Ureter (tissue), 1 donor: ENCODE measurements around the gene PLPPR1. TPM values are rescaled to one million over a fixed set of nuclear protein-coding genes. Genes with fewer than 3 reads are reported as not detected.
"Not testable (repeated sequence)": the region's sequence is repeated elsewhere in the genome, so short reads cannot be mapped to it uniquely, and the experiment has no call there.

Source experiments
- DNase-seq: peaks from one replicate; pipeline ENCODE4 v3.0.0-alpha.2; 2020; ENCODE audit warnings: low spot score
- total RNA-seq: library from RNA; stranded (reverse); gene quantifications from one replicate; pipeline ENCODE4 v1.2.4, GENCODE V29; 2023
- donor health status: DM: yes; HTN: yes; CAD: no.

PLPPR1 gene
- total RNA-seq, result not detected

DNA sequence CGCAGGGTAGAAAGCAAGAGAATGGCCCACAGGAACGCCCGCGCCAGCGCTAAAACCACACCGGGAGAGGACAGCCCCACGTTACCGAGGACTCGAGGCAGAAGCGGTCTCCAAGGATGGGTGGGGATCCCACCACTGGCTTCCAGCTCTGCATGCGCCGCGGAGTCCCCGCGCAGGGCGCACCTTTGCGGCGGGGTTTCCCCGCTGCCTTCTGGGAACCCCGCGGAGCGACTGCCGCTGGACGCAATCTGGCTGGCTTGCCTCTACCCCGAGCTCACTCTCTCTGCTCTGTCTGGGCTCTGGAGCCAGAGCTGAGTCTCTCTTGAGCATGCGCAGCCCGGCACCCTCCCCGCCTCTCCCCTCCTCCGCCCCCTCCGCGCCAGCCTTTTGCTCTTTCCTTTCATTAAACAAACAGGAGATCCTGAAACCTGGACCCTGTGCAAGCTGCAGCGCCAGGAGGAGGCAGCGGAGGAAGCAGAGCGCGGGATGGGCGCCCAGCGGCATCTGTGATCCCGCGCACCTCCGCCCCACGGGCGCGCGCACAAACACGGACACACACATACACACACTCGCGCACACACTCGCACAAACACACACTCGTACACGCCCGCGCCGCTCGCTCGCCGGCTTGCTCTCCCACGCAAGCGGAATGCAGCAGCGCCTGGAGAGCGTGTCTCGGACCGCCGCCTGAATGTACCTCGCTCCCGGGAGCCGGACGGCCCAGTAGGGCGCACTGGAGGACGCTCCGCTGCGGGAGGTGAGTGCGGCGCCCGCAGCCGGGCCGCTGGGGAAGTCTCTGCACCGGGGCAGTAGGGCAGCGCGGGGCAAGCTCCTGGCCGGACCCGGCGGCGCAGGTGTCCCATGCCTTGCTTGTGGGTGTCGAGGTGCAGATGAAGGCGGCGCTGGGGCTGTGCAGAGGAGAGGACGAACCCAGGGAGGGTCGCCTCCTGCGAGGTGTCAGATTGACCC, at the start of gene PLPPR1:
TSS of gene PLPPR1 (plus strand) at position 382 of the 969 bp plus-strand sequence.
- no peak for DNase-seq

DNA sequence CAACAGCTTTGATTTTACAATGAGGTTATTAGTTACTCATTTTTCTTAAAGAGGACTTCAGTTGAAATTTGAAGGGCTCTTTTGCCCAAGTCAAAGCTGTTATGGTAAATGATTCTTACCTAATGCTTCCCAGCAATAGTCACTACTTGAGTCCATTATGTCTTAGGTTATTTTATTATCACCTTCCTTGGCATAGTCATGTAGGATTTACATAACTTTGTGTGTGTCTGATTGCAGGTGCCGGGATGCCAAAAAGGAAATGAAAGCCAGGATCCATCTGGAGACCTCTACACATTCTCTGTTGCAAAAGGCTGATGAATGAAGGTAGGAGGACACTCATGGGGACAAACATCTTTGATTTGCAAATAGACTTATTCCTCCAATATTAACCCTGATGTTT, 38.8 kb upstream of the PLPPR1 start:
- no peak for DNase-seq

DNA sequence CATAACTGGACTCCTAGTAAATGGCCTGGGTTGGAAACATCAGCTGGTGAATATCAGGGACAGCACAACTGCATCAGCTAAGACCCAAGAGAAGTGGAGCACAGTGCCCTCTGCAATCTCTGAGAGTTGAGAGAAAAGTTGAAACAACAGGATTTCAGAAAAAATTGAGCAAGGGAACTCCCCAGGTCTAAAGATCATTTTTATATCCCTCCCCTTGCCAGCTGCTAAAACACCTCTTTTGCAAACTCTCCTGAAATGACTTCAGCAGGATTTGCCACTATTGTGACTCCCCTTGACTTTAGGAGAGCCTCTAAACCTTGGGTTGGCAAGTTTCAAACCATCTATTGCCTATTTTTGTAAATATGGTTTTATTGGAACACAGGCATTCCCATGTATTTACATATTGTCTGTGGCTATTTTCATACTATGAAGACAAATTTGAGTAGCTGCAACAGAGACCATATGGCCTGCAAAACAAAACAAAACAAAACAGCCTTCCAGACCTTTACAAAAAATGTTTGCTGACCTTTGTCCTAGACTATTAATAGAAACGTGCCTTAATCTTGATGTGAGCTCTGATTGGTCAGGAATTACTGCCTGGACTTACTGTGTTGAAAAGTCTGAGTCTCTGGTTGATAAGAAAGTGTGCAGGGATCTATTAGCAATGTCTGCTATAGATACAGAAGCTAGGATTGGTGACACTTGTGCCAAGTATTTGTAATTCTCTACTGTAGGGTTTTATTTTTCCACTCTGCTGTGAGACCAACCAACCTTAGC, 37.7 kb upstream of the PLPPR1 start:
- DNase-seq, result no peak

DNA sequence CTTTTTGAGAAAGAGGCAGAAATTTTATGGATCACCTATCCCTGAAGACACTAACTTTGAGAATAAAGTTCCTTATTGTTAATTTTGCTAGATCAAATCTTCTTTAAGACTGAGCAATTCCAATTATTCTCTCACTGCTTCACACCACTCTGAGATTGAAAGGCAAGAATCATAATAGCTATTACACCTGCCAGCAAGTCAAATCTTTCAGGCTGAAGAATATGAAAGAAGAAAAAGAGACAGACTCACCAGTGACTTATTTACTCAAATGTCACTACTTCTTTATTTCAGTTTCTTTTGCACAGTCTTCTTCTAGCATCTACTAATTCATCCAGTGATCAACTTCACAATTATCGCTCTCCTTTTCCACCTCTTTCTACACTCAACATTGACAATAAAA, 35.9 kb upstream of the PLPPR1 start:
- DNase-seq, result no peak

DNA sequence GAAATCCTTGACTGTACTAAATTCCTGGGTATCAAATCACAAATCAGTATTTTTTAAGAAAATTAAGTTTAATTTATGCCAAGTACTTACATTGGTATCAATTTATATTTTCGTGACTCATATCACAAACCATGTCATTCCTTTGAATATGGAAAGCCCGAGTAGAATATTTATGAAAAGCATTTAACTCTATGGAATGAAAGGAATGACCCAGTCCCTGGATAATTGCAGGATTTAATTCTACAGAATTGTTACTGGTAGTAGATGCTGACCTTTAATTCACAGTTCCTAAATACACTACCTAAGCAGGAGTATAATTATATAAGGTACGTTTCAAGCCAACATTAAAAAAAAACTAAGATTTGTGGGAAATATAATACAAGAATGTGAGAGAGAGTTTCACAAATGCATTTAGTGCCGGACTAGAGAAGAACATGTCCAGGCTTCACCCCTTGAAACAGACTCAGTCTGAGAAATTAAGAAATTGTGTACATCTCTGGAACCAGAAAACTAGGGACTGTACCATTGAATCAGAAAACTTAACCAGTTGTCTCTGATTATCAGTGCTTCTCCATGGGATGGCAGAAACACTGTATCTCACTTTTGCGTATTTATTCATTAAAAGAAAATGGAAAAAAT, 28.5 kb upstream of the PLPPR1 start:
- DNase-seq, result no peak

DNA sequence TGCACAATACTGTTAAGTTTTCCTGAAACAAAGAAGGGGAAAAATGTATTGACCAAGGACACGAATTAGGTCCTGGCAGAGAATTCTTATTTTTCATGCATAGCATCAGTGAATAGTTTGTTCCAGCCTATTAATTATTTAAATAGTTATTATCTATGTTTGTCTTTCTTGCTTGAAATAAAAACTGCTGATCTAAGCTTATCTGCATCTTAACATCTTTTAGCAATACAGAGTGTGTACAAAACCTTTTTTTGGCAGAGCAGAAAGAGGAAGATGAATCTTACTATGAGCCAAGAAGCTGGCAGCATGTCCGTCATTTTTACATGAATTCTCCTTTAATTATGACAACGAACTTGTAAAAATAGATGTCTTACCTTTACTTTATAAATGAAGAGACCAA, 23.3 kb upstream of the PLPPR1 start:
- DNase-seq, result no peak

DNA sequence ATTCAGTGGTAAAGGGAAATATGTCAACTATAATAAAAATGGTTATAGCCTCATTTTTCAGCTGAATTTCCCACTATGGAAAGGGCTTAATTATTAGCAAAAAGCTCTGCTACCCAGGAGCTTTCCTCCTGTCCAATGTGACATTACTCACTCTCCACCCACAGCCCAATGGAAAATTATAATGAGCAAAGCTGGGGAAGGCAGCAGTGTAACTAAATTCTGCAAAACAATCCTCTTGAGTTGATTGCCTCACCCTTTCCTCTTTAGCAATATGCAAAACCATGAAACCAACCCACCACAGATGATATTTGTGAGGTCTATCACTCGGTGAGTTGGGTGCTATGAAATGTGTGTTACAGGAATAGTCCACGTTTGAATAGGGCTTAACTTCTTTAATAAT, 14.0 kb upstream of the PLPPR1 start:
- no peak for DNase-seq

DNA sequence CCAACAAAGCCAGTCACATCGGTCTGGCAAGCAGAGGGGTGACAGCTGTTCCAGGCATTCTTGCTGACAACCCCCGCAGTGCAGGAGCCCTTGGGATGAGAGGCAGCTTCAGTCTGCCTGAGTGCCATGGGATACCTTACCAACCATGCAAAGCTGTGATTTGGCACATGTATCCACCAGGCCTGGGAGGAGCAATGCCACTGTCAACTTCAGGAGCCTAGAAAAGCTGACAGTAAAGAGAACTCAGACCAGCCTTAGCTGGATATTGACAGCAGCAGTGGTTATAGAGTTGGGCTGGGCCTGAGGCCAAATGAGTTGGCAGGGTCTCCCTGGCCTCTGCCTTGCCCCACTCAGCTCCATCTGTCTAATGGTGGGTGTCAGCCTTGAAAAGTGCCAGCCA, 10.1 kb upstream of the PLPPR1 start:
- DNase-seq, result no peak

DNA sequence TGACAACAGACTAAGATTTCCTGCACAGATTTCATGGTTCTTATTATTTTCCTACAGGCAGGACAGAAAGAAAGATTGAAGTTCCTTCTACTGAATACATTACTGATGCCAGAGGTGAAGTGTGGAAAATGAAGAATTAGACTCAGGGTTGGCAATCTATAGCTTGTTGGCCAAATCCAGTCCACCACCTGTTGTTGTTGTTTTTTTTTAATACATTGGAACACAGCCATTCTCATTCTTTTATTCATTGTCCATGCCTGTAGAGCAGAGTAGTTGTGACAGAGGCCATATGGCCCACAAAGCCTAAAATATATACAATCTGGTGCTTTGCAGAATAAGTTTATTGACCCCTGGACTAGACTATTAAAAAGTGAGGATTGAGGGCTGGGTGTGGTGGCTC, 5.8 kb upstream of the PLPPR1 start:
- DNase-seq, result no peak

DNA sequence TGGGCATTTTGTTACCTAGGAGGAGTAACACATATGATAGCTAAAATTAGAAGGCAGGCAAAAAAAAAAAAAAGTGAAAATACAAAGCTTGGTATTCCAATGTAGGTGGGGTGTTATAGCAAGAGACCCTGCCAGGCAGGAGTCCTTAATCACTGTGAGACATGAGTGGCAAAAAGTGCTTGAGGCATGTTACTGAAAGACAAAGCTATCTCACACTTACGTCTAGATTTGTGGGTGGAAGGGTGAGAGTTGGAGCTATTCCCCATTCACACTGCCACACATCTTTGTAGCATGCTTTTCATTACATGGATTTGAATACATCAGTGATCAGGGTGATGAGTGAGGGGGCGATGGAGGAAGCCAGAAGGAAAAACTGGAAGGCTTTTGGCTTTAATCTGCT, 2.6 kb upstream of the PLPPR1 start:
- DNase-seq, result no peak

DNA sequence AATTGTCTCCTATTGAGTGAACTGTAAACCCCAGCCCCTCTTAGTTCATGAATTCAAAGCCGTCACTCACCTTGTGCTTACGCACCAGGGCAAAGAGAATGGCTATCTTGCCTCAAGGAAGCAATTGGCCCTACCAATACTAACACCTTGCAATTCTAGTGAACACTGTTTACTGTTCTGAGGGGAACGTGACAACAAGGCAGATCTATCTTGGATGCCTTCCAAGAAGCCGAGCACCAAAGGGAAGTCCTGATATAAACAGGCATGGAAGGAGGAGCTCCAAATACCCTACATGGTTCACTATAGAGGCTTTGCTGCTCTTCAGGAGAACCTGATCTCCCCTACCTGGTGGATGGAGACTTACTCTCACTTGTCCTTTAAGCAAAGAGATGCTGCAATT, 1.7 kb upstream of the PLPPR1 start:
- no peak for DNase-seq

DNA sequence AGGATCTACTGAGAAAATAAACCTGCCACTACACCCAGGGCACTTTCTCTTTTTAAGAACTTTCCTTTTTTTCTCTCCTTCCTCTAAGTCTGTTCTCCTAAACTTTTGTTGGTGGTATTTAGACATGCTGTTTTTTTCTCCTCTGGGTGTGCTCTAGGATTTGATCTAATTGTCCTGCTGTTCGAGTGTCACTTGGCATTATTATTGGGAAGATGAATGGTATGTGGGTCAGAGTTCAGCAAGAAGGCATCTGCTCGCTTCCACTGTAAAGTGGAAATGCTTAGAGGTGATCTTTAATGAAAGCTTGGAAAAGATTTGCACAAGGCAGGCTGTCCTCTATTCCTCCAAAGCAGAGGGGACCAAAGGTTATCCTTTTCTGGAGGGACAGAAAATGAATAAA, 1.3 kb upstream of the PLPPR1 start:
- no peak for DNase-seq

DNA sequence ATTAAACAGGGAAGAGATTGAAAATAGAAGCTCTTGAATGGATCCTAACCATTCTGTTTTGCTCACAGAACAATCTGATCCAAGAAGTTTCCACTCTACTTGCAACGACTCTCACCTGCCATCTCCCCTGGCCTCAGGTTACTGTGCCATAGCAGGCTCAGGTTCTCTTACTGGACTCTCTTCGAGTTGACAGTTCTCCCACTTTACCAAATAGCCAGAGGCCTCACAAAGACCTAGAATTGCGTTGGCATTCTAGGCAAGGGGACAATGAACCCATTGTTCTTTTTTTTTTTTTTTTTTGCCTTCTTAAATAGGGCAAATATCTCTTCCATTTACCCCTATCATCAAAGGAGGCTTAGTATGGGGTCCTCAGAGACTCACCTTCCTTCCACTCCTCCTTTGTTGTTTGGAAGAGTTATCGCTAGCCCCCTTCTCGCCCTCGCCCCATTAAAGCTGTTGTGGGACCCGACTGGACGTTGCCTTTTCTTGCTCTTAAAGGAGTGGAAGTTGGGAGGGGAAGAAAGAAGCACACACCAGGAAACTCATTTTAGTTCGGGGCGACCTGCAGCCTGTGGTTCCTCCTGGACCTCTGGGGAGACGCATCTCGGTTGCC, 688 bp upstream of the PLPPR1 start:
- no peak for DNase-seq

DNA sequence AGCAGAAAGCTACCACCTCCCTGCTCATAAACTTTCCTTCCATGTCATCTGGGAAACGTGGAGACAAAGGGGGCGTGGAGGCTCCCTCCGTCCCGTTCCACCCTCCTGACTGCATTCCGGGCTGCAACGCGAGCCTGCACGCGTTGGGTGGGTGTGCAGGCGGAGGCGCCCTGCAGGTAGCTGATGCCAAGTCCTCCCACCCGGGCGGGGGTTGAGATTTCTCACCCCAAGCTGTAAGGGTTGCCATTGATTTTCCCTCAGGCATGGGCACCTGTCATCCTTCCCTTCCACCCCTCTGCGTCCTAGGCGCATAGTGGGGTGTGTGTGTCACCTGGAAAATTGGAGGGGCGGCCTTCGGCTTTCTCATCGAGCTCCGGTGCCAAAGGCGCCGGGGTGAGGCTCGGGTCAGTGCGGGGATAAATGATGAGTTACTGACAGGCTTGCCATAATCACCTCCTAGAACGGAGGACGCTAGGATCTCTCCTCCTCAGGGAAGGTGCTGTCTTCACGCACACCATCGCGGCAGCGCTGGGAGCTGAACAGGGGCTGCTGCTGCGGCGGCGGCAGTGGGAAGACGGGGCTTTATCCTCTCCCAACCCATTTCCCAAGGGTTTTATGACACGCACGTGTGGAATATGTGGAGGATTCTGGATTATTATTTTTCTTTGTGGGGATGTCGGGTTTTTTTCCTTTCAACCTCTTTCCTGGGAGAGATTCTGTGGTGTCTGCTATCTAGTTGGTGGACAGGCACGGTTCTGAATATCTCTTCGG, 973 bp downstream of the PLPPR1 start:
- DNase-seq, result no peak

DNA sequence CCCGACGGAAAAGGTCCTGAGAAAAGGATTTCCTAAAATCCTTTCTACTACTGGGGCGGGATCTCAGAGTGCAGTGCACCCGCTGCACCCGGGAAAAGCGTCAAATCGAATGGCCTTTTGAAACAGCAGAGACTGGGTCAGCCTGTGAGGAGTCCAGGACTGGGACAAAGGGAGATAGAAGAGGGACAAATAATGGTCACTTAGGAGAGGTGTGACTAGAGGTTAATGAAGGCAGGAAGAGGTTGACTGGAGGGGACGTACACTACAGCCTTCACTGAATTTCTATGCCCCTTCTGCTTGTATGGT, 1.5 kb downstream of the PLPPR1 start:
- no peak for DNase-seq

DNA sequence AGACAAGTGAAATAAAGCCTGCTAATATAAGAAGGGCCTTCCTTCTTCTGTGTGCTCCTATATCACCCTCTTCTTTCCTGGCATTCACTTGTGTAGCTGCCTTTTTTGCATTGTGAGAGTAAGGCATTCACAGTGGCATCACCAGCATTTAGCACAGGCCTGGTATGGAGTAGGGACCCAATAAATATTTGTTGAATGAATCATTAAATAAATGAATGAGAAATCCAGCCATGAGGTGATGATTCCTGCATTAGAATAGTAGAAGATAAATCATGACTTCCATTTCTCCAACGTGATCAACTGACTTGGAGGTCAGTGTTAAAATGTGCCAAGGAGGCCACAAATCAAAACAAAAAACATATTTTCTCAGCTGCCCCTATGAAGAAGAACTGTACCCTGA, 3.9 kb downstream of the PLPPR1 start:
- DNase-seq, result no peak

DNA sequence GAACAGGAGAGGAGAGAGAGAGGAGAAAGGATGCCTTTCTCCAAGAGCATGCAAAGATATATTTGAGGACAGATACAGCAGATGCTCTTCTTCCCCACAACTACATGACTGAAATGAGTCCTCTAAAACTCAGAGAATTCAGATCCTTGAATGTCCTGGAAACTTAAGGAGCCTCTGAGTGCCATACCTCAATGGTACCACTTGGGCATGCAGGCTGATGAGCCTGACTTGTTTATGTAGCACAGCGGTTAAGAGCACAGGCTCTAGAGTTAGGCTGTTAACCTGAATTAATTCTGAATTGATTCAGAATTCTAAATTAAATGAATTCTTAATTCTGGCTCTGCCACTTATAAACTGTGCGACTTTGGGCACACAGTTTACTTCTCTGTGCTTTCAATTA, 5.7 kb downstream of the PLPPR1 start:
- DNase-seq, result no peak

DNA sequence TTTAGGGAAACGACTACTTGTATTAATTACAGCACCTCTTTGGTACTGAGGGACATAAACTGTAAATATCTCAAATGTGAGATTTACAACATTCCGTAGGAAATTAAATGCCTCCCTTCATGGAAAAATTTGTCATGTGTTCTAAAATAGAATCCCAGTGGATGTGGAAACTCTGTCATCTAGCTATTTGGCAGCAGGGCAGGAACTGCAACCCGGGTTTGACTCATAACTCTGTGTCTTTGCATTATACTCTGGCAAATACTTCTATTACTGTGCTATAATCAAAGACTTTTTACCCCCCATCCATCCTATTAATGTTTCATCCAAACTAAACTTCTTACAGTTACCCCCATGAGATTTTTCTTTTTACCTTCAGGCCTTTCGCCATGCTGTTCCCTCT, 6.6 kb downstream of the PLPPR1 start:
- no peak for DNase-seq

DNA sequence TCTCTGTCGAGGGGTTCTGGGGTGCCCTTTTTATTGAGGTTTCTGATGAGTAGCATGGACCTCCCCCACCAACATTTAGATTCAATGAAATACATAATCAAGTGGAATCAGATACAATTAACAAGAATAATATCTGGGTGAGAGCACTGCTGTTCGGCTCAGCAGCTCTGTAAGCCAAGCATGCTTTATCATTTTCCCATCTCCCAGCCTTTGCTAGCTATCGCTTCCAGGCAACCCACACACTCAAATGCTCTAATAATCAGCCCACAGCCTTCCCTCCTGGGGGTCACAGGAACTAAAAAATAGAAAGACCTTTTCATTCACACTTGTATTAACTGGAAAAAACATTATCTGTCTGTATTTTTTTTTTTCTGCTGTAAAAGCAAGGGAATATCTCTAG, 8.9 kb downstream of the PLPPR1 start:
- no peak for DNase-seq

DNA sequence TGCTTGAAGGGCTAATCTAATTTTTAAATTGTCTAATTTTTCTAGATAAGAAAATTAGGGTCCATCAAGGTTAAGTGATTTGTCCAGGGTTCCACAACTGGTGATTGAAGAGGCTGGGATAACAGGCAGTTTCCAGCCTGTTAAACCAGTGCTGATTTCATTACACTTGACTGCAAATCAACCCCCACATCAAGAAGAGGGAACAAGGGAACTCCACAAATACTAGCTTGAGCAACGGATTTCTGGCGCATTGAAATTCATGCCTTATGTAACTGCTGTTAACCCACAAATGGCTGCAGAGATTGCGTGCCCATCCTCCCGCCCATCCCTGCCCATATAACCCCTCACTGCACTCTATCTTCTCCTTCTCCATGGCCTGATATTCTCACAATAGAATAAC, 10.0 kb downstream of the PLPPR1 start:
- DNase-seq, result no peak

DNA sequence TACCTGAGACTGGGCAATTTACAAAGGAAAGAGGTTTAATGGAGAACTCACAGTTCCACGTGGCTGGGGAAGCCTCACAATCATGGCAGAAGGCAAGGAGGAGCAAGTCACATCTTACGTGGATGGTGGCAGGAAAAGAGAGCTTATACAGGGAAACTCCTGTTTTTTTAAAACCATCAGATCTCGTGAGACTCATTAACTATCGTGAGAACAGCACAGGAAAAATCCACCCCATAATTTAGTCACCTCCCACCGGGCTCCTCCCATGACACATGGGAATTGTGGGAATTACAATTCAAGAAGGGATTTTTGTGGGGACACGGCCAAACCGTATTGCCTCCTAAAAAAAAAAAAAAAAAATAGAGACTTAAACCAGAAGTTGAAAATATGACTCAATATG, 11.1 kb downstream of the PLPPR1 start:
- DNase-seq, result not testable (repeated sequence)
